Trophoblast cell (in vitro differentiated cells and primary cell): Measurements from ENCODE around the gene TRIM8.

ENCODE experiments used
- DNase-seq, 2 donors: peaks; one replicate each; pipeline ENCODE4 v3.0.0-alpha.2; 2016
- H2AFZ ChIP-seq: 2 replicates; pipeline ENCODE4 v1.6.1; 2013; ENCODE audit warnings: low read length, moderate library complexity, mild to moderate bottlenecking; ENCODE audit not compliant: insufficient read depth, poor library complexity
- H2AK5ac ChIP-seq: 2 replicates; pipeline ENCODE4 v1.6.1; 2013; ENCODE audit warnings: mild to moderate bottlenecking, low read length
- H2BK120ac ChIP-seq: 2 replicates; pipeline ENCODE4 v1.6.1; 2013; ENCODE audit warnings: low read length, mild to moderate bottlenecking, moderate library complexity; ENCODE audit not compliant: insufficient read depth, poor library complexity
- H2BK12ac ChIP-seq: 2 replicates; pipeline ENCODE4 v1.6.1; 2013; ENCODE audit warnings: mild to moderate bottlenecking, low read length, moderate library complexity
- H2BK5ac ChIP-seq: 2 replicates; pipeline ENCODE4 v1.6.1; 2013; ENCODE audit warnings: low read length, low read depth, moderate library complexity, mild to moderate bottlenecking; ENCODE audit not compliant: poor library complexity
- H3K14ac ChIP-seq: 2 replicates; pipeline ENCODE4 v1.6.1; 2013; ENCODE audit warnings: mild to moderate bottlenecking, low read length
- H3K18ac ChIP-seq: 2 replicates; pipeline ENCODE4 v1.6.1; 2013; ENCODE audit warnings: mild to moderate bottlenecking, low read length
- H3K23ac ChIP-seq: 2 replicates; pipeline ENCODE4 v1.6.1; 2013; ENCODE audit warnings: low read length
- H3K27ac ChIP-seq: 2 replicates; pipeline ENCODE4 v1.5.1; 2013; ENCODE audit warnings: low read depth, mild to moderate bottlenecking, inconsistent platforms, low read length, moderate library complexity
- H3K27me3 ChIP-seq: 2 replicates; pipeline ENCODE4 v1.6.1; 2013; ENCODE audit warnings: inconsistent platforms, mild to moderate bottlenecking, low read length, moderate library complexity; ENCODE audit not compliant: insufficient read depth
- H3K36me3 ChIP-seq, 2 experiments: 1 replicate in 1 of 2; 2 replicates in 1 of 2; pipeline ENCODE4 v1.6.1; 2013; ENCODE audit warnings: low read length in 2 of 2, mild to moderate bottlenecking in 2 of 2, moderate library complexity in 1 of 2; ENCODE audit not compliant: insufficient read depth in 2 of 2, control insufficient read depth in 1 of 2
- H3K4ac ChIP-seq: 2 replicates; pipeline ENCODE4 v1.6.1; 2013; ENCODE audit warnings: low read depth, mild to moderate bottlenecking, low read length, moderate library complexity
- H3K4me1 ChIP-seq, 2 experiments: 1 replicate in 1 of 2; 2 replicates in 1 of 2; pipeline ENCODE4 v1.6.1; 2013; ENCODE audit warnings: low read length in 2 of 2, mild to moderate bottlenecking in 2 of 2, moderate library complexity in 1 of 2; ENCODE audit not compliant: insufficient read depth in 2 of 2, control insufficient read depth in 1 of 2
- H3K4me2 ChIP-seq: 2 replicates; pipeline ENCODE4 v1.6.1; 2013; ENCODE audit warnings: inconsistent platforms, mild to moderate bottlenecking, low read length, moderate library complexity
- H3K4me3 ChIP-seq: 2 replicates; pipeline ENCODE4 v1.5.1; 2013; ENCODE audit warnings: mild to moderate bottlenecking, low read depth, low read length, inconsistent platforms
- H3K79me1 ChIP-seq: one replicate; pipeline ENCODE4 v1.6.1; 2013; ENCODE audit warnings: low read length
- H3K79me2 ChIP-seq: 2 replicates; pipeline ENCODE4 v1.6.1; 2013; ENCODE audit warnings: low read length, mild to moderate bottlenecking; ENCODE audit not compliant: control insufficient read depth, insufficient read depth, poor library complexity
- H3K9ac ChIP-seq: 2 replicates; pipeline ENCODE4 v1.6.1; 2013; ENCODE audit warnings: mild to moderate bottlenecking, low read length
- H3K9me3 ChIP-seq: 2 replicates; pipeline ENCODE4 v1.6.1; 2013; ENCODE audit warnings: low read depth, mild to moderate bottlenecking, control low read depth, inconsistent platforms, low read length; ENCODE audit not compliant: insufficient read depth
- H4K12ac ChIP-seq: 2 replicates; pipeline ENCODE4 v1.6.1; 2013; ENCODE audit warnings: low read depth, mild to moderate bottlenecking, low read length, moderate library complexity
- H4K8ac ChIP-seq: 2 replicates; pipeline ENCODE4 v1.6.1; 2013; ENCODE audit warnings: low read depth, mild to moderate bottlenecking, low read length, moderate library complexity
- H4K91ac ChIP-seq: one replicate; pipeline ENCODE4 v1.6.1; 2013; ENCODE audit warnings: low read depth, mild to moderate bottlenecking, low read length, moderate library complexity
- WGBS: extraction: QIAGEN DNeasy Blood & Tissue Kit; methylation state at CpG from one replicate; pipeline ENCODE4 v1.1.7; 2013; ENCODE audit warnings: missing lambda C conversion rate; ENCODE audit not compliant: insufficient read length, insufficient coverage; ENCODE audit errors: extremely low coverage; 5-methylcytosine and 5-hydroxymethylcytosine counted together

TRIM8 gene

DNA sequence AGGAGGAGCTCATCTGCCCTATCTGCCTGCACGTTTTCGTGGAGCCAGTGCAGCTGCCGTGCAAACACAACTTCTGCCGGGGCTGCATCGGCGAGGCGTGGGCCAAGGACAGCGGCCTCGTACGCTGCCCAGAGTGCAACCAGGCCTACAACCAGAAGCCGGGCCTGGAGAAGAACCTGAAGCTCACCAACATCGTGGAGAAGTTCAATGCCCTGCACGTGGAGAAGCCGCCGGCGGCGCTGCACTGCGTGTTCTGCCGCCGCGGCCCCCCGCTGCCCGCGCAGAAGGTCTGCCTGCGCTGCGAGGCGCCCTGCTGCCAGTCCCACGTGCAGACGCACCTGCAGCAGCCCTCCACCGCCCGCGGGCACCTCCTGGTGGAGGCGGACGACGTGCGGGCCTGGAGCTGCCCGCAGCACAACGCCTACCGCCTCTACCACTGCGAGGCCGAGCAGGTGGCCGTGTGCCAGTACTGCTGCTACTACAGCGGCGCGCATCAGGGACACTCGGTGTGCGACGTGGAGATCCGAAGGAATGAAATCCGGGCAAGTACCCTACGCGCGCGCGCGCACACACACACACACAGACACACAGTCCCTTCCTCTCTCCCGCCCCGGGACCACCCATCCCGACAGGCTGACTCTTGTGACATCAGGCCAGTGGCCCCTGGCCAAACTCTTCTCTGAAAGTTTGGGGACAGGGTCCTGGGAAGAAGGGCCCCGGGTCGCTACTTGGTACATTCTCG, 538 bp downstream of the TRIM8 start:
- Histone ChIP-seq H3K4me1 (peaks cover 15 to 40% of the 10 kb centered on the region in 2 experiments), H3K18ac (peak overlapping the region; percentile 93)
- WGBS, result no CpG with 5 or more reads among the region's 62 CpGs

GRCh38 chr10:102645388-102645740, 1.1 kb downstream of the TRIM8 start:
- WGBS, result no CpG with 5 or more reads among the region's 12 CpGs
- Histone ChIP-seq H2BK120ac (no peak overlapping the region), H3K9ac (peak overlapping the region; percentile 82), H3K36me3 (peaks cover 16 to 19% of the 10 kb centered on the region in 2 experiments), H3K4me3 (peak overlapping the region; percentile 92), H3K4ac (peak overlapping the region; percentile 84), H4K91ac (peak overlapping the region; percentile 30), H2BK12ac (no peak overlapping the region), H3K27ac (peak overlapping the region; percentile 50), H3K79me1 (peaks cover 25% of the 10 kb centered on the region), H3K27me3 (no peaks in the 10 kb centered on the region), H4K12ac (no peak overlapping the region), H4K8ac (no peak overlapping the region), H2AK5ac (no peak overlapping the region), H3K4me1 (peaks cover 19 to 43% of the 10 kb centered on the region in 2 experiments), H3K9me3 (no peaks in the 10 kb centered on the region), H3K4me2 (peak overlapping the region; percentile 72), H3K14ac (peak overlapping the region; percentile 25), H2BK5ac (peak overlapping the region; percentile 39), H3K18ac (peak overlapping the region; percentile 41), H2AFZ (no peak overlapping the region), H3K23ac (no peak overlapping the region), H3K79me2 (peaks cover 45% of the 10 kb centered on the region)
- peak in 1 of 2 donors; percentile 71 for DNase-seq

More for the DNA sequence above, 538 bp downstream of the TRIM8 start:
- H2AFZ ChIP-seq, result no peak overlapping the region
- no peak overlapping the region for H2AK5ac ChIP-seq
- peak overlapping the region; percentile 89 for H4K91ac ChIP-seq
- H3K9ac ChIP-seq, result peak overlapping the region; percentile 82
- peak overlapping the region; percentile 99 for H3K27ac ChIP-seq
- H3K23ac ChIP-seq, result no peak overlapping the region
- peak overlapping the region; percentile 96 for H3K14ac ChIP-seq
- peak overlapping the region; percentile 84 for H3K4ac ChIP-seq
- peak; percentile 94 to 95 for DNase-seq
- H3K79me2 ChIP-seq, result peaks cover 41% of the 10 kb centered on the region
- peak overlapping the region; percentile 72 for H3K4me2 ChIP-seq
- H2BK5ac ChIP-seq, result peak overlapping the region; percentile 55
- no peaks in the 10 kb centered on the region for H3K27me3 ChIP-seq
- H3K4me3 ChIP-seq, result peak overlapping the region; percentile 92
- H4K12ac ChIP-seq, result no peak overlapping the region
- H3K79me1 ChIP-seq, result peaks cover 25% of the 10 kb centered on the region
- peaks cover 16 to 17% of the 10 kb centered on the region in 2 experiments for H3K36me3 ChIP-seq
- H2BK12ac ChIP-seq, result no peak overlapping the region
- no peak overlapping the region for H2BK120ac ChIP-seq
- no peaks in the 10 kb centered on the region for H3K9me3 ChIP-seq
- H4K8ac ChIP-seq, result peak overlapping the region; percentile 70

GRCh38 chr10:102645741-102646609, 1.7 kb downstream of the TRIM8 start:
- Histone ChIP-seq H2BK120ac (peak overlapping the region; percentile 9), H4K12ac (peak overlapping the region; percentile 6), H3K4ac (peak overlapping the region; percentile 67), H2AK5ac (peak overlapping the region; percentile 4), H3K4me3 (peak overlapping the region; percentile 92), H2BK12ac (no peak overlapping the region), H3K4me1 (peaks cover 20 to 48% of the 10 kb centered on the region in 2 experiments), H4K8ac (peak overlapping the region; percentile 17), H3K14ac (peak overlapping the region; percentile 28), H3K27ac (peak overlapping the region; percentile 50), H3K23ac (no peak overlapping the region), H3K9ac (peak overlapping the region; percentile 39), H3K36me3 (peaks cover 16 to 20% of the 10 kb centered on the region in 2 experiments), H3K18ac (peak overlapping the region; percentile 16), H3K79me2 (peaks cover 46% of the 10 kb centered on the region), H3K9me3 (no peaks in the 10 kb centered on the region), H3K27me3 (no peaks in the 10 kb centered on the region), H3K4me2 (peak overlapping the region; percentile 72), H3K79me1 (peaks cover 25% of the 10 kb centered on the region), H2AFZ (no peak overlapping the region), H2BK5ac (peak overlapping the region; percentile 39), H4K91ac (peak overlapping the region; percentile 40)
- peak; percentile 75 to 78 for DNase-seq
- no CpG with 5 or more reads among the region's 29 CpGs for WGBS

DNA sequence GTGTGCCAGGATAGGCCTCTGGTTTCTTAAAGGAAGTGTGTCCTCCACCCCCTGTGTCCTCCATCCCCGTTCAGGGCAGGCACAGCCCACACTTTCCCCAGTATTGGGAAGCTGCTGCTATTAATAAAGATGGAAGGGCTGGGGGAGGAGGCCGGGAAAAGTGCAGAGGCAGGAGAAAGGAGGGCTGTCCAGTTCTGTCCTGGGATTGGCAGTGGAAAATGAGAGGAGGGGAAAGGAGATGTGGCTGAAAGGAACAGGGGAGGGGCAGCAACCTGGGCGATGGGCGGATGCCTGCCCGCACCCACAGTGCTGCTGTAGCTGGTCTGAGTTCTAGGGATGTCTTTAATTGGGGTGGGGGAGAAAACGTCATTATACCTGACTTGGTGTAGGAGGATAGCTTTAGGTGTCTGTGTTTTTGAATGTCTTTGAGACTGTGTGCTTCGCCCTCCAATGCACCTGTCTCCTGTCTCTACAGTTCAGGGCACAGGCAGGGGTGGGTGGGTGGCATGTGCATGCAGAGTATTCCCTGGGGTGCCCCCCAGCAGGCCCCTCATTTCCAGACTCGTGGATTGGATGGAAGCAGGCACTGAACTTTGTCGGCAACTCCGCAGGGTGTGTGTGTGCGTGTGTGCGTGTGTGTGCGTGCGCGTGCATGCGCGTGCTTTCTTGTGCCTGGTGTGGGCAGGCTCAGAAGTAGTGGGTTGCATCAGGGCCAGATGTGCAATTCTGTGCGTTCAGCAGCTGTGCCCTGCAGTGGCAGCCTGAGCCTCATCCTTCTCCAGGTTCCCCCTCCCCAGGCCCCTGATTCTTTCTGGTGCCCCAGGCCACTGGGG, 2.5 kb downstream of the TRIM8 start:
- H4K8ac ChIP-seq, result no peak overlapping the region
- H2AFZ ChIP-seq, result no peak overlapping the region
- H3K23ac ChIP-seq, result no peak overlapping the region
- no CpG with 5 or more reads among the region's 18 CpGs for WGBS
- H2BK12ac ChIP-seq, result peak overlapping the region; percentile 15
- H3K79me1 ChIP-seq, result peaks cover 23% of the 10 kb centered on the region
- no peak overlapping the region for H3K9ac ChIP-seq
- no peak overlapping the region for H2AK5ac ChIP-seq
- no peaks in the 10 kb centered on the region for H3K9me3 ChIP-seq
- H3K4me1 ChIP-seq, result peaks cover 20 to 48% of the 10 kb centered on the region in 2 experiments
- no peak overlapping the region for H2BK5ac ChIP-seq
- H3K79me2 ChIP-seq, result peaks cover 47% of the 10 kb centered on the region
- peak overlapping the region; percentile 92 for H3K4me3 ChIP-seq
- no peak overlapping the region for H3K18ac ChIP-seq
- no peak overlapping the region for H2BK120ac ChIP-seq
- no peak overlapping the region for H4K12ac ChIP-seq
- no peak overlapping the region for H3K27ac ChIP-seq
- H3K4ac ChIP-seq, result peak overlapping the region; percentile 62
- no peak for DNase-seq
- H3K27me3 ChIP-seq, result no peaks in the 10 kb centered on the region
- H3K14ac ChIP-seq, result no peak overlapping the region
- peaks cover 19 to 27% of the 10 kb centered on the region in 2 experiments for H3K36me3 ChIP-seq
- H4K91ac ChIP-seq, result no peak overlapping the region
- H3K4me2 ChIP-seq, result peak overlapping the region; percentile 72
